GM23338 (cell line): ENCODE data around the gene SSH2. TPM values are rescaled to one million over a fixed set of nuclear protein-coding genes. Genes with fewer than 3 reads are reported as not detected.

ENCODE experiments used
- ATAC-seq: fragments of 200-7000 bp; cut with Tn5 transposase; 3 replicates; pipeline ENCODE4 v1.9.1; 2020
- DNase-seq: peaks from one replicate; pipeline ENCODE4 v3.0.0-alpha.2; 2015; ENCODE audit warnings: low spot score
- H2AFZ ChIP-seq: fragments of 200-600 bp; sonication (generic); 2 replicates; pipeline ENCODE4 v1.8.0; 2016; ENCODE audit warnings: antibody characterized with exemption, mild to moderate bottlenecking, moderate library complexity
- H3F3A ChIP-seq: fragments of 200-600 bp; sonication (generic); replicated peaks from 2 replicates; pipeline ENCODE4 v1.8.0; 2017; ENCODE audit warnings: antibody characterized with exemption, mixed run types, low read depth
- H3K27ac ChIP-seq: fragments of 200-600 bp; sonication (generic); 2 replicates; pipeline ENCODE4 v1.6.1; 2016; ENCODE audit warnings: low read depth
- H3K27me3 ChIP-seq: fragments of 200-600 bp; sonication (generic); 2 replicates; pipeline ENCODE4 v1.8.0; 2016; ENCODE audit warnings: mild to moderate bottlenecking, mixed run types, moderate library complexity; ENCODE audit not compliant: insufficient read depth
- H3K36me3 ChIP-seq: fragments of 200-600 bp; sonication (generic); 2 replicates; pipeline ENCODE4 v1.8.0; 2016; ENCODE audit warnings: mild to moderate bottlenecking; ENCODE audit not compliant: insufficient read depth
- H3K4me1 ChIP-seq: fragments of 200-600 bp; sonication (generic); 2 replicates; pipeline ENCODE4 v1.8.0; 2016; ENCODE audit warnings: mild to moderate bottlenecking, moderate library complexity; ENCODE audit not compliant: insufficient read depth
- H3K4me2 ChIP-seq: fragments of 200-600 bp; sonication (generic); 2 replicates; pipeline ENCODE4 v1.7.1; 2017; ENCODE audit warnings: mixed run types
- H3K4me3 ChIP-seq: fragments of 200-600 bp; sonication (generic); 2 replicates; pipeline ENCODE4 v1.6.1; 2016; ENCODE audit warnings: mixed run types
- H3K79me2 ChIP-seq: fragments of 200-600 bp; sonication (generic); replicated peaks from 2 replicates; pipeline ENCODE4 v1.8.0; 2017; ENCODE audit warnings: mild to moderate bottlenecking; ENCODE audit not compliant: insufficient read depth
- H3K9me2 ChIP-seq: fragments of 200-600 bp; sonication (generic); 2 replicates; pipeline ENCODE4 v1.8.0; 2017; ENCODE audit not compliant: insufficient read depth
- H4K20me1 ChIP-seq: fragments of 200-600 bp; sonication (generic); replicated peaks from 2 replicates; pipeline ENCODE4 v1.8.0; 2017; ENCODE audit warnings: mild to moderate bottlenecking; ENCODE audit not compliant: insufficient read depth
- H3K27ac Mint-ChIP-seq: 2 replicates; pipeline ENCODE4 v1.8.0; 2020; ENCODE audit warnings: inconsistent platforms, mild to moderate bottlenecking, moderate library complexity, mixed read lengths
- H3K27me3 Mint-ChIP-seq: 3 replicates; pipeline ENCODE4 v1.8.0; 2022; ENCODE audit warnings: low read depth, mild to moderate bottlenecking, moderate library complexity, mixed read lengths, inconsistent platforms; ENCODE audit not compliant: insufficient read depth, poor library complexity
- H3K36me3 Mint-ChIP-seq: 3 replicates; pipeline ENCODE4 v1.8.0; 2021; ENCODE audit warnings: low read depth, mild to moderate bottlenecking, inconsistent platforms, moderate library complexity, mixed read lengths
- H3K4me1 Mint-ChIP-seq: 3 replicates; pipeline ENCODE4 v1.8.0; 2020; ENCODE audit warnings: mild to moderate bottlenecking, inconsistent platforms, mixed read lengths
- H3K4me3 Mint-ChIP-seq: 3 replicates; pipeline ENCODE4 v1.8.0; 2021; ENCODE audit warnings: moderate library complexity, mild to moderate bottlenecking, inconsistent platforms, mixed read lengths
- H3K9me3 Mint-ChIP-seq: 3 replicates; pipeline ENCODE4 v1.8.0; 2020; ENCODE audit warnings: moderate library complexity, mild to moderate bottlenecking, inconsistent platforms, mixed read lengths
- CREB1 ChIP-seq: fragments of 250-450 bp; sonication (Bioruptor Pico); IDR thresholded peaks from 2 replicates; pipeline ENCODE4 v1.5.0; 2020; ENCODE audit warnings: low read depth, mild to moderate bottlenecking, moderate library complexity
- EZH2 ChIP-seq: fragments of 200-600 bp; sonication (generic); IDR thresholded peaks from one replicate; pipeline ENCODE4 v1.8.0; 2017; ENCODE audit warnings: antibody characterized with exemption, mild to moderate bottlenecking, low read depth; ENCODE audit not compliant: unreplicated experiment
- EZH2phosphoT487 ChIP-seq: fragments of 200-600 bp; sonication (generic); IDR thresholded peaks from one replicate; pipeline ENCODE4 v1.8.1; 2018; ENCODE audit warnings: antibody characterized with exemption; ENCODE audit not compliant: unreplicated experiment
- JUNB ChIP-seq: IDR thresholded peaks from one replicate; pipeline ENCODE4 v1.6.1; 2016; ENCODE audit warnings: antibody characterized with exemption; ENCODE audit not compliant: unreplicated experiment
- NANOG ChIP-seq: IDR thresholded peaks from 2 replicates; pipeline ENCODE4 v1.6.1; 2016; ENCODE audit warnings: antibody characterized with exemption, borderline replicate concordance
- ZNF331 ChIP-seq: fragments of 250-450 bp; sonication (Bioruptor Pico); IDR thresholded peaks from 2 replicates; pipeline ENCODE4 v1.5.0; 2020; ENCODE audit warnings: low read depth, mild to moderate bottlenecking, moderate library complexity
- polyA plus RNA-seq: library from polyadenylated mRNA; unstranded; fragments of >200 nt; fragmentation: Nextera tagmentation; extraction: Ambion mirVana; gene quantifications from 2 replicates; pipeline ENCODE4 v1.2.1, GENCODE V29; 2016
- total RNA-seq: library from RNA; depleted of rRNA; stranded (reverse); fragments of >200 nt; shearing (Covaris generic); gene quantifications from 2 replicates; pipeline ENCODE4 v1.2.3, GENCODE V29; 2014
- TF ChIP-seq, protein P1 (sequence below): fragments of 250-450 bp; sonication (Bioruptor Pico); IDR thresholded peaks from 2 replicates; pipeline ENCODE4 v1.5.0; 2020; ENCODE audit warnings: mild to moderate bottlenecking, moderate library complexity
- TF ChIP-seq, protein P2 (sequence below): IDR thresholded peaks from 2 replicates; pipeline ENCODE4 v1.6.1; 2016; ENCODE audit warnings: antibody characterized with exemption
- TF ChIP-seq, protein P3 (sequence below), 2 experiments: fragments of 200-600 bp in 1 of 2; sonication (generic) in 1 of 2; conservative IDR thresholded peaks; 2 replicates each; pipeline versions ENCODE4 v1.5.1 to v1.6.1; 2016 to 2017; ENCODE audit warnings: antibody characterized with exemption in 2 of 2, low read depth in 2 of 2, mild to moderate bottlenecking in 2 of 2, moderate library complexity in 1 of 2
- TF ChIP-seq, protein P4 (sequence below): IDR thresholded peaks from one replicate; pipeline ENCODE4 v1.6.1; 2018; ENCODE audit warnings: antibody characterized with exemption; ENCODE audit not compliant: unreplicated experiment

SSH2 gene
- total and polyA plus RNA-seq, 2 experiments from 2014 or later: 9.9 to 12.1 TPM

DNA sequence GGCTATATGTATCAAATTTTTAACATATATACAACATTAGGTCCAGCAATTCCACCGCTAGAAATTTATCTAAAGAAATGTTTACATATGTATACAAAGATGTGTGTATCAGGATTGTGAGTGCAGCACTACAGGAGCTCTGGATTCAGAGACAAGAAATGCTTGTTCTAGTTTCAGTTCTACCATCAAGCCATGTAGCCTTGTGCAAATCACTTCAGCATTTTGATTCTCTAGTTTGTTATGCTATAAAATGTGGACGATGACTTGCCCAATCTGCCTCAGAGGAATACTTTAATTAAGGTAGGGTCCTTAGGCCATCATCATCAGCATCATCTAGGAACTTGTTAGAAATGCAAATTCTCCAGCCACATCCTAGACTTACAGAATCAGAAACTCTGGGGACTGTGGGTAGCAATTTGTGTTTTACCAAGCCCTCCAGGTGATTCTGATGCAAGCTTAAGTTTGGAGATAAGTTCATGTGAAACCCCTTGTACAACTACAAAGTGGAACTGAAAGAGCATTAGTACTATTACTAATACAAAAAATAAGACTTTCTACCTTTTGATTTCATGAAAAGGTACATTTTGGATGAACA, 176.1 kb downstream of the SSH2 start (continued):
- no peak for TF ChIP-seq NANOG
- TF ChIP-seq EZH2phosphoT487: no peak
- TF ChIP-seq, protein P1, sequence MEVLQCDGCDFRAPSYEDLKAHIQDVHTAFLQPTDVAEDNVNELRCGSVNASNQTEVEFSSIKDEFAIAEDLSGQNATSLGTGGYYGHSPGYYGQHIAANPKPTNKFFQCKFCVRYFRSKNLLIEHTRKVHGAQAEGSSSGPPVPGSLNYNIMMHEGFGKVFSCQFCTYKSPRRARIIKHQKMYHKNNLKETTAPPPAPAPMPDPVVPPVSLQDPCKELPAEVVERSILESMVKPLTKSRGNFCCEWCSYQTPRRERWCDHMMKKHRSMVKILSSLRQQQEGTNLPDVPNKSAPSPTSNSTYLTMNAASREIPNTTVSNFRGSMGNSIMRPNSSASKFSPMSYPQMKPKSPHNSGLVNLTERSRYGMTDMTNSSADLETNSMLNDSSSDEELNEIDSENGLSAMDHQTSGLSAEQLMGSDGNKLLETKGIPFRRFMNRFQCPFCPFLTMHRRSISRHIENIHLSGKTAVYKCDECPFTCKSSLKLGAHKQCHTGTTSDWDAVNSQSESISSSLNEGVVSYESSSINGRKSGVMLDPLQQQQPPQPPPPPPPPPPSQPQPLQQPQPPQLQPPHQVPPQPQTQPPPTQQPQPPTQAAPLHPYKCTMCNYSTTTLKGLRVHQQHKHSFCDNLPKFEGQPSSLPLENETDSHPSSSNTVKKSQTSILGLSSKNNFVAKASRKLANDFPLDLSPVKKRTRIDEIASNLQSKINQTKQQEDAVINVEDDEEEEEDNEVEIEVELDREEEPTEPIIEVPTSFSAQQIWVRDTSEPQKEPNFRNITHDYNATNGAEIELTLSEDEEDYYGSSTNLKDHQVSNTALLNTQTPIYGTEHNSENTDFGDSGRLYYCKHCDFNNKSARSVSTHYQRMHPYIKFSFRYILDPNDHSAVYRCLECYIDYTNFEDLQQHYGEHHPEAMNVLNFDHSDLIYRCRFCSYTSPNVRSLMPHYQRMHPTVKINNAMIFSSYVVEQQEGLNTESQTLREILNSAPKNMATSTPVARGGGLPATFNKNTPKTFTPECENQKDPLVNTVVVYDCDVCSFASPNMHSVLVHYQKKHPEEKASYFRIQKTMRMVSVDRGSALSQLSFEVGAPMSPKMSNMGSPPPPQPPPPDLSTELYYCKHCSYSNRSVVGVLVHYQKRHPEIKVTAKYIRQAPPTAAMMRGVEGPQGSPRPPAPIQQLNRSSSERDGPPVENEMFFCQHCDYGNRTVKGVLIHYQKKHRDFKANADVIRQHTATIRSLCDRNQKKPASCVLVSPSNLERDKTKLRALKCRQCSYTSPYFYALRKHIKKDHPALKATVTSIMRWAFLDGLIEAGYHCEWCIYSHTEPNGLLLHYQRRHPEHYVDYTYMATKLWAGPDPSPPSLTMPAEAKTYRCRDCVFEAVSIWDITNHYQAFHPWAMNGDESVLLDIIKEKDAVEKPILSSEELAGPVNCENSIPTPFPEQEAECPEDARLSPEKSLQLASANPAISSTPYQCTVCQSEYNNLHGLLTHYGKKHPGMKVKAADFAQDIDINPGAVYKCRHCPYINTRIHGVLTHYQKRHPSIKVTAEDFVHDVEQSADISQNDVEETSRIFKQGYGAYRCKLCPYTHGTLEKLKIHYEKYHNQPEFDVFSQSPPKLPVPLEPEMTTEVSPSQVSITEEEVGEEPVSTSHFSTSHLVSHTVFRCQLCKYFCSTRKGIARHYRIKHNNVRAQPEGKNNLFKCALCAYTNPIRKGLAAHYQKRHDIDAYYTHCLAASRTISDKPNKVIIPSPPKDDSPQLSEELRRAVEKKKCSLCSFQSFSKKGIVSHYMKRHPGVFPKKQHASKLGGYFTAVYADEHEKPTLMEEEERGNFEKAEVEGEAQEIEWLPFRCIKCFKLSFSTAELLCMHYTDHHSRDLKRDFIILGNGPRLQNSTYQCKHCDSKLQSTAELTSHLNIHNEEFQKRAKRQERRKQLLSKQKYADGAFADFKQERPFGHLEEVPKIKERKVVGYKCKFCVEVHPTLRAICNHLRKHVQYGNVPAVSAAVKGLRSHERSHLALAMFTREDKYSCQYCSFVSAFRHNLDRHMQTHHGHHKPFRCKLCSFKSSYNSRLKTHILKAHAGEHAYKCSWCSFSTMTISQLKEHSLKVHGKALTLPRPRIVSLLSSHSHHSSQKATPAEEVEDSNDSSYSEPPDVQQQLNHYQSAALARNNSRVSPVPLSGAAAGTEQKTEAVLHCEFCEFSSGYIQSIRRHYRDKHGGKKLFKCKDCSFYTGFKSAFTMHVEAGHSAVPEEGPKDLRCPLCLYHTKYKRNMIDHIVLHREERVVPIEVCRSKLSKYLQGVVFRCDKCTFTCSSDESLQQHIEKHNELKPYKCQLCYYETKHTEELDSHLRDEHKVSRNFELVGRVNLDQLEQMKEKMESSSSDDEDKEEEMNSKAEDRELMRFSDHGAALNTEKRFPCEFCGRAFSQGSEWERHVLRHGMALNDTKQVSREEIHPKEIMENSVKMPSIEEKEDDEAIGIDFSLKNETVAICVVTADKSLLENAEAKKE (CRISPR knock-in tag): no peak

DNA sequence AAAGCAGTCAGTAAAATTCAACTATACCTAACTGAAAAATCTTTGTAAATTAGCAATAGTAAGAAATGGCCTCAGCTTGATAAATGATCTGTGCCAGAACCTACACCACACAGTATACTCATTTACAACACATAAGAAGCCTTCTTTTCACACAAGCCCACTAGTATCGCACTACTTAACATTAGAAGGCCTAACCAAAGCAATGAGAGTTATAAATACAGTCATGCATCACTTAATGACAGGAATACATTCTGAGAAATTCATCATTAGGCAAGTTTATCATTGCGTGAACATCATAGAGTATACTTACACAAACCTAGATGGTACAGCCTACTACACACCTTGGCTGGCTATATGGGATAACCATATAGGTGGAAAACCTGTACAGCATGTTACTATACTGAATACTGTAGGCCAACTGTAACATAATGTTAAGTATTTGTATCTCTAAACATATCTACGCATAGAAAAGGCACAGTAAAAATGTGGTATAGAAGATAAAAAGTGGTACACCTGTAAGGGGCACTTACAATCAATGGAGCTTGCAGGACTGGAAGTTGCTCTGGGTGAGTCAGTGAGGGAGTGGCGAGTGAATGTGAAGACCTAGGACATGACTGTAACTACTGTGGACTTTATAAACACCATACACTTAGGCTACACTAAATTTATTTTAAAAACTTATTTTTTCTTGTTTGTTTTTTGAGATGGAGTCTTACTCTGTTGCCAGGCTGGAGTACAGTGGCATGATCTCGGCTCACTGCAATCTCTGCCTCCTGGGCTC, 180.8 kb downstream of the SSH2 start:
- no peaks in the 10 kb centered on the region for H3K36me3 Mint-ChIP-seq
- Histone ChIP-seq H3K27me3 (no peaks in the 10 kb centered on the region), H3K4me2 (no peak overlapping the region), H3K4me3 (no peak overlapping the region), H4K20me1 (no peaks in the 10 kb centered on the region), H2AFZ (no peak overlapping the region), H3K9me2 (no peaks in the 10 kb centered on the region), H3K79me2 (no peaks in the 10 kb centered on the region), H3F3A (no peaks in the 10 kb centered on the region), H3K27ac (no peak overlapping the region), H3K4me1 (no peaks in the 10 kb centered on the region), H3K36me3 (no peaks in the 10 kb centered on the region)
- H3K27ac Mint-ChIP-seq: no peak overlapping the region
- no peak for DNase-seq
- no peaks in the 10 kb centered on the region for H3K9me3 Mint-ChIP-seq
- no peaks in the 10 kb centered on the region for H3K27me3 Mint-ChIP-seq
- H3K4me1 Mint-ChIP-seq: peaks cover 8% of the 10 kb centered on the region; the same call in 2 of the 3 replicates
- H3K4me3 Mint-ChIP-seq: no peak overlapping the region
- no peak for ATAC-seq
- TF ChIP-seq JUNB: no peak
- TF ChIP-seq, protein P2, sequence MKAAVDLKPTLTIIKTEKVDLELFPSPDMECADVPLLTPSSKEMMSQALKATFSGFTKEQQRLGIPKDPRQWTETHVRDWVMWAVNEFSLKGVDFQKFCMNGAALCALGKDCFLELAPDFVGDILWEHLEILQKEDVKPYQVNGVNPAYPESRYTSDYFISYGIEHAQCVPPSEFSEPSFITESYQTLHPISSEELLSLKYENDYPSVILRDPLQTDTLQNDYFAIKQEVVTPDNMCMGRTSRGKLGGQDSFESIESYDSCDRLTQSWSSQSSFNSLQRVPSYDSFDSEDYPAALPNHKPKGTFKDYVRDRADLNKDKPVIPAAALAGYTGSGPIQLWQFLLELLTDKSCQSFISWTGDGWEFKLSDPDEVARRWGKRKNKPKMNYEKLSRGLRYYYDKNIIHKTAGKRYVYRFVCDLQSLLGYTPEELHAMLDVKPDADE: no peak
- no peak for TF ChIP-seq EZH2phosphoT487
- TF ChIP-seq CREB1 (CRISPR knock-in tag): no peak
- TF ChIP-seq EZH2: no peak
- no peak for TF ChIP-seq ZNF331
- TF ChIP-seq, protein P3, sequence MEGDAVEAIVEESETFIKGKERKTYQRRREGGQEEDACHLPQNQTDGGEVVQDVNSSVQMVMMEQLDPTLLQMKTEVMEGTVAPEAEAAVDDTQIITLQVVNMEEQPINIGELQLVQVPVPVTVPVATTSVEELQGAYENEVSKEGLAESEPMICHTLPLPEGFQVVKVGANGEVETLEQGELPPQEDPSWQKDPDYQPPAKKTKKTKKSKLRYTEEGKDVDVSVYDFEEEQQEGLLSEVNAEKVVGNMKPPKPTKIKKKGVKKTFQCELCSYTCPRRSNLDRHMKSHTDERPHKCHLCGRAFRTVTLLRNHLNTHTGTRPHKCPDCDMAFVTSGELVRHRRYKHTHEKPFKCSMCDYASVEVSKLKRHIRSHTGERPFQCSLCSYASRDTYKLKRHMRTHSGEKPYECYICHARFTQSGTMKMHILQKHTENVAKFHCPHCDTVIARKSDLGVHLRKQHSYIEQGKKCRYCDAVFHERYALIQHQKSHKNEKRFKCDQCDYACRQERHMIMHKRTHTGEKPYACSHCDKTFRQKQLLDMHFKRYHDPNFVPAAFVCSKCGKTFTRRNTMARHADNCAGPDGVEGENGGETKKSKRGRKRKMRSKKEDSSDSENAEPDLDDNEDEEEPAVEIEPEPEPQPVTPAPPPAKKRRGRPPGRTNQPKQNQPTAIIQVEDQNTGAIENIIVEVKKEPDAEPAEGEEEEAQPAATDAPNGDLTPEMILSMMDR (conservative IDR thresholded peaks at IDR 0.05; ENCODE audit: low read depth in 2 of 2): no peak
- TF ChIP-seq, protein P4, sequence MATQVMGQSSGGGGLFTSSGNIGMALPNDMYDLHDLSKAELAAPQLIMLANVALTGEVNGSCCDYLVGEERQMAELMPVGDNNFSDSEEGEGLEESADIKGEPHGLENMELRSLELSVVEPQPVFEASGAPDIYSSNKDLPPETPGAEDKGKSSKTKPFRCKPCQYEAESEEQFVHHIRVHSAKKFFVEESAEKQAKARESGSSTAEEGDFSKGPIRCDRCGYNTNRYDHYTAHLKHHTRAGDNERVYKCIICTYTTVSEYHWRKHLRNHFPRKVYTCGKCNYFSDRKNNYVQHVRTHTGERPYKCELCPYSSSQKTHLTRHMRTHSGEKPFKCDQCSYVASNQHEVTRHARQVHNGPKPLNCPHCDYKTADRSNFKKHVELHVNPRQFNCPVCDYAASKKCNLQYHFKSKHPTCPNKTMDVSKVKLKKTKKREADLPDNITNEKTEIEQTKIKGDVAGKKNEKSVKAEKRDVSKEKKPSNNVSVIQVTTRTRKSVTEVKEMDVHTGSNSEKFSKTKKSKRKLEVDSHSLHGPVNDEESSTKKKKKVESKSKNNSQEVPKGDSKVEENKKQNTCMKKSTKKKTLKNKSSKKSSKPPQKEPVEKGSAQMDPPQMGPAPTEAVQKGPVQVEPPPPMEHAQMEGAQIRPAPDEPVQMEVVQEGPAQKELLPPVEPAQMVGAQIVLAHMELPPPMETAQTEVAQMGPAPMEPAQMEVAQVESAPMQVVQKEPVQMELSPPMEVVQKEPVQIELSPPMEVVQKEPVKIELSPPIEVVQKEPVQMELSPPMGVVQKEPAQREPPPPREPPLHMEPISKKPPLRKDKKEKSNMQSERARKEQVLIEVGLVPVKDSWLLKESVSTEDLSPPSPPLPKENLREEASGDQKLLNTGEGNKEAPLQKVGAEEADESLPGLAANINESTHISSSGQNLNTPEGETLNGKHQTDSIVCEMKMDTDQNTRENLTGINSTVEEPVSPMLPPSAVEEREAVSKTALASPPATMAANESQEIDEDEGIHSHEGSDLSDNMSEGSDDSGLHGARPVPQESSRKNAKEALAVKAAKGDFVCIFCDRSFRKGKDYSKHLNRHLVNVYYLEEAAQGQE: no peak
